HEK293 (cell line): ENCODE results near the gene PYY.

Experiments
- CTCF ChIA-PET: fragments of 350-600 bp; formaldehyde crosslinking; extraction: SDS; loops from one replicate; lab custom pipeline; 2021; ENCODE audit warnings: antibody characterized with exemption; lab: Yijun Ruan, JAX
- POLR2A ChIA-PET: fragments of 300-600 bp; formaldehyde crosslinking; extraction: SDS; loops from one replicate; lab custom pipeline; 2020; ENCODE audit warnings: antibody characterized with exemption, inconsistent platforms; lab: Yijun Ruan, JAX
- H3K27ac ChIP-seq: fragments of 200-500 bp; sonication (Bioruptor generic); 2 replicates; pipeline ENCODE4 v1.5.1; 2014; ENCODE audit warnings: low read depth, low read length, control low read depth, inconsistent platforms; ENCODE audit errors: extremely low read depth
- H3K36me3 ChIP-seq, 2 experiments: fragments of 200-500 bp in 1 of 2; sonication (Bioruptor generic) in 1 of 2; 1 replicate in 1 of 2; 2 replicates in 1 of 2; pipeline ENCODE4 v1.5.1; 2014 to 2017; ENCODE audit warnings: inconsistent platforms in 2 of 2, low read length in 2 of 2; ENCODE audit not compliant: control insufficient read depth in 2 of 2, insufficient read depth in 1 of 2
- H3K4me1 ChIP-seq: fragments of 200-500 bp; sonication (Bioruptor generic); 2 replicates; pipeline ENCODE4 v1.5.1; 2014; ENCODE audit warnings: mild to moderate bottlenecking, low read length, inconsistent platforms; ENCODE audit not compliant: control insufficient read depth, insufficient read depth
- H3K4me3 ChIP-seq: 2 replicates; pipeline ENCODE4 v1.5.1; 2011; ENCODE audit warnings: low read depth, mild to moderate bottlenecking, control low read depth, low read length, moderate library complexity
- H3K9me3 ChIP-seq: fragments of 200-500 bp; sonication (Bioruptor generic); 2 replicates; pipeline ENCODE4 v1.5.1; 2014; ENCODE audit warnings: low read depth, low read length, inconsistent platforms; ENCODE audit not compliant: control insufficient read depth, insufficient read depth
- BCL11A ChIP-seq: fragments of 450-650 bp; formaldehyde crosslinking; IDR thresholded peaks from 2 replicates; pipeline ENCODE4 v1.5.1; 2016; ENCODE audit warnings: low read depth, missing biosample characterization, missing genetic modification characterization
- EGR2 ChIP-seq: fragments of 450-650 bp; formaldehyde crosslinking; IDR thresholded peaks from 2 replicates; pipeline ENCODE4 v1.5.1; 2016; ENCODE audit warnings: low read depth, missing biosample characterization, missing genetic modification characterization
- HOXD13 ChIP-seq: sonication (generic); formaldehyde crosslinking; IDR thresholded peaks from 2 replicates; pipeline ENCODE4 v1.8.0; 2022; ENCODE audit warnings: missing genetic modification reagents, borderline replicate concordance
- IKZF3 ChIP-seq: fragments of 450-650 bp; IDR thresholded peaks from 2 replicates; pipeline ENCODE4 v1.5.0; 2018; ENCODE audit warnings: missing biosample characterization, mild to moderate bottlenecking, missing genetic modification characterization, moderate library complexity
- MEIS1 ChIP-seq: sonication (generic); formaldehyde crosslinking; IDR thresholded peaks from 2 replicates; pipeline ENCODE4 v1.8.1; 2022; ENCODE audit warnings: missing genetic modification reagents, mild to moderate bottlenecking, borderline replicate concordance
- SCRT2 ChIP-seq: fragments of 450-650 bp; formaldehyde crosslinking; IDR thresholded peaks from 2 replicates; pipeline ENCODE4 v1.5.1; 2016; ENCODE audit warnings: missing biosample characterization, missing genetic modification characterization
- SP2 ChIP-seq: fragments of 450-650 bp; formaldehyde crosslinking; IDR thresholded peaks from 2 replicates; pipeline ENCODE4 v1.5.1; 2016; ENCODE audit warnings: missing biosample characterization, missing genetic modification characterization
- ZNF10 ChIP-seq: fragments of 450-650 bp; formaldehyde crosslinking; IDR thresholded peaks from 2 replicates; pipeline ENCODE4 v1.5.1; 2017; ENCODE audit warnings: missing biosample characterization, missing genetic modification characterization
- ZNF132 ChIP-seq: fragments of 450-650 bp; formaldehyde crosslinking; IDR thresholded peaks from 2 replicates; pipeline ENCODE4 v1.5.1; 2017; ENCODE audit warnings: missing biosample characterization, missing genetic modification characterization, borderline replicate concordance
- ZNF214 ChIP-seq: fragments of 450-650 bp; formaldehyde crosslinking; IDR thresholded peaks from 2 replicates; pipeline ENCODE4 v1.5.1; 2017; ENCODE audit warnings: missing biosample characterization, mild to moderate bottlenecking, missing genetic modification characterization, borderline replicate concordance
- ZNF514 ChIP-seq: fragments of 450-650 bp; formaldehyde crosslinking; IDR thresholded peaks from 2 replicates; pipeline ENCODE4 v1.5.1; 2016; ENCODE audit warnings: missing biosample characterization, missing genetic modification characterization
- ZNF596 ChIP-seq: fragments of 450-650 bp; IDR thresholded peaks from 2 replicates; pipeline ENCODE4 v1.5.0; 2018; ENCODE audit warnings: missing biosample characterization, mild to moderate bottlenecking, missing genetic modification characterization, moderate library complexity
- ZNF610 ChIP-seq: fragments of 450-650 bp; formaldehyde crosslinking; IDR thresholded peaks from 2 replicates; pipeline ENCODE4 v1.5.1; 2016; ENCODE audit warnings: missing biosample characterization, missing genetic modification characterization, borderline replicate concordance
- ZNF621 ChIP-seq: fragments of 450-650 bp; formaldehyde crosslinking; IDR thresholded peaks from 2 replicates; pipeline ENCODE4 v1.5.1; 2017; ENCODE audit warnings: missing biosample characterization, missing genetic modification characterization
- ZNF623 ChIP-seq: fragments of 450-650 bp; formaldehyde crosslinking; IDR thresholded peaks from 2 replicates; pipeline ENCODE4 v1.5.1; 2016; ENCODE audit warnings: missing biosample characterization, missing genetic modification characterization
- ZNF792 ChIP-seq: fragments of 450-650 bp; formaldehyde crosslinking; IDR thresholded peaks from 2 replicates; pipeline ENCODE4 v1.5.1; 2016; ENCODE audit warnings: missing biosample characterization, missing genetic modification characterization
- ZNF837 ChIP-seq: fragments of 450-650 bp; formaldehyde crosslinking; IDR thresholded peaks from 2 replicates; pipeline ENCODE4 v1.5.1; 2016; ENCODE audit warnings: missing biosample characterization, missing genetic modification characterization
- ZXDB ChIP-seq: fragments of 450-650 bp; formaldehyde crosslinking; IDR thresholded peaks from 2 replicates; pipeline ENCODE4 v1.5.1; 2016; ENCODE audit warnings: missing biosample characterization, missing genetic modification characterization
- TF ChIP-seq, protein P1 (sequence below): fragments of 450-650 bp; formaldehyde crosslinking; IDR thresholded peaks from 2 replicates; pipeline ENCODE4 v1.5.1; 2016; ENCODE audit warnings: missing biosample characterization, missing genetic modification characterization
- TF ChIP-seq, protein P2 (sequence below): fragments of 450-650 bp; formaldehyde crosslinking; IDR thresholded peaks from 2 replicates; pipeline ENCODE4 v1.5.1; 2016; ENCODE audit warnings: missing biosample characterization, missing genetic modification characterization
- TF ChIP-seq, protein P3 (sequence below): fragments of 450-650 bp; formaldehyde crosslinking; IDR thresholded peaks from 2 replicates; pipeline ENCODE4; 2016; ENCODE audit warnings: missing biosample characterization, missing genetic modification characterization
- TF ChIP-seq, protein P4 (sequence below): fragments of 450-650 bp; formaldehyde crosslinking; IDR thresholded peaks from 2 replicates; pipeline ENCODE4 v1.5.1; 2016; ENCODE audit warnings: missing biosample characterization, missing genetic modification characterization, borderline replicate concordance

PYY gene

DNA sequence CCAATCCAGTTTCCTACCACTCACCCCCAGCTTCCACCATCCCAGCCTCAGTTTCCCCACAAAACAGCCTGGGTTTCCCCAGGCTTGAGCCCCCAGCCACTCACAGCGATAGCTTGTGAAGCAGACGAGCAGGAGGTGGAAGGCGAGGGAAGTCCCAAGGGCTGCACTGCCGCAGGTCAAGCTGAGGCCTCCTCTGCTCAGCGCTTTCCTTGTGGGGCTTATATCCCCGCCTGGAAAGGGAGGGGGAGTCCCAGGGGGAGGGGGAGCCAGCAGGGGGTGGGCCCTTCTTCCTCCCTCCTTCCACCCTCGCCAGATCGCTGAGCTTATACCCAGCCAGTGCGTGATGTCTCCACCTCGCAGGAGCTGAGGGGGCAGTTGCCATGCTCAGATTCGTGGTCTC, at the start of gene PYY:
Gene PYY (minus strand): TSS at position 195 of the 400 bp plus-strand sequence. CDS start 457 bp downstream, outside the sequence.
- H3K4me3 ChIP-seq, result no peak within 1 kb of the TSS
- ChIA-PET POLR2A (no interaction called here), CTCF (interaction anchor here (1.0 to 6.9 kb wide), 2 partner anchors 10 to 44 kb away, joined by 3 to 56 read pairs; no protein-coding TSS in a partner anchor)
- H3K36me3 ChIP-seq, result no peaks in the 10 kb centered on the region
- H3K9me3 ChIP-seq, result no peaks in the 10 kb centered on the region
- TF ChIP-seq, protein P1, sequence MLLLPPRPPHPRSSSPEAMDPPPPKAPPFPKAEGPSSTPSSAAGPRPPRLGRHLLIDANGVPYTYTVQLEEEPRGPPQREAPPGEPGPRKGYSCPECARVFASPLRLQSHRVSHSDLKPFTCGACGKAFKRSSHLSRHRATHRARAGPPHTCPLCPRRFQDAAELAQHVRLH (tag by site-specific recombination), result no peak
- TF ChIP-seq ZNF837 (tag by site-specific recombination) (no peak), IKZF3 (tag by site-specific recombination) (no peak), ZNF623 (tag by site-specific recombination) (no peak), EGR2 (tag by site-specific recombination) (no peak), ZNF596 (tag by site-specific recombination) (no peak), BCL11A (tag by site-specific recombination) (no peak), MEIS1 (CRISPR knock-in tag) (no peak), SCRT2 (tag by site-specific recombination) (no peak), ZNF610 (tag by site-specific recombination) (no peak), ZNF10 (no peak), ZNF132 (no peak), ZNF514 (tag by site-specific recombination) (no peak)
- TF ChIP-seq, protein P2, sequence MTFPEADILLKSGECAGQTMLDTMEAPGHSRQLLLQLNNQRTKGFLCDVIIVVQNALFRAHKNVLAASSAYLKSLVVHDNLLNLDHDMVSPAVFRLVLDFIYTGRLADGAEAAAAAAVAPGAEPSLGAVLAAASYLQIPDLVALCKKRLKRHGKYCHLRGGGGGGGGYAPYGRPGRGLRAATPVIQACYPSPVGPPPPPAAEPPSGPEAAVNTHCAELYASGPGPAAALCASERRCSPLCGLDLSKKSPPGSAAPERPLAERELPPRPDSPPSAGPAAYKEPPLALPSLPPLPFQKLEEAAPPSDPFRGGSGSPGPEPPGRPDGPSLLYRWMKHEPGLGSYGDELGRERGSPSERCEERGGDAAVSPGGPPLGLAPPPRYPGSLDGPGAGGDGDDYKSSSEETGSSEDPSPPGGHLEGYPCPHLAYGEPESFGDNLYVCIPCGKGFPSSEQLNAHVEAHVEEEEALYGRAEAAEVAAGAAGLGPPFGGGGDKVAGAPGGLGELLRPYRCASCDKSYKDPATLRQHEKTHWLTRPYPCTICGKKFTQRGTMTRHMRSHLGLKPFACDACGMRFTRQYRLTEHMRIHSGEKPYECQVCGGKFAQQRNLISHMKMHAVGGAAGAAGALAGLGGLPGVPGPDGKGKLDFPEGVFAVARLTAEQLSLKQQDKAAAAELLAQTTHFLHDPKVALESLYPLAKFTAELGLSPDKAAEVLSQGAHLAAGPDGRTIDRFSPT (tag by site-specific recombination), result no peak
- TF ChIP-seq, protein P3, sequence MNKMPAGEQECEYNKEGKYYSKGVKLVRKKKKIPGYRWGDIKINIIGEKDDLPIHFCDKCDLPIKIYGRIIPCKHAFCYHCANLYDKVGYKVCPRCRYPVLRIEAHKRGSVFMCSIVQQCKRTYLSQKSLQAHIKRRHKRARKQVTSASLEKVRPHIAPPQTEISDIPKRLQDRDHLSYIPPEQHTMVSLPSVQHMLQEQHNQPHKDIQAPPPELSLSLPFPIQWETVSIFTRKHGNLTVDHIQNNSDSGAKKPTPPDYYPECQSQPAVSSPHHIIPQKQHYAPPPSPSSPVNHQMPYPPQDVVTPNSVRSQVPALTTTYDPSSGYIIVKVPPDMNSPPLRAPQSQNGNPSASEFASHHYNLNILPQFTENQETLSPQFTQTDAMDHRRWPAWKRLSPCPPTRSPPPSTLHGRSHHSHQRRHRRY, result no peak
- H3K27ac ChIP-seq, result no peak within 1 kb of the TSS
- peaks cover 4% of the 10 kb centered on the region for H3K4me1 ChIP-seq

DNA sequence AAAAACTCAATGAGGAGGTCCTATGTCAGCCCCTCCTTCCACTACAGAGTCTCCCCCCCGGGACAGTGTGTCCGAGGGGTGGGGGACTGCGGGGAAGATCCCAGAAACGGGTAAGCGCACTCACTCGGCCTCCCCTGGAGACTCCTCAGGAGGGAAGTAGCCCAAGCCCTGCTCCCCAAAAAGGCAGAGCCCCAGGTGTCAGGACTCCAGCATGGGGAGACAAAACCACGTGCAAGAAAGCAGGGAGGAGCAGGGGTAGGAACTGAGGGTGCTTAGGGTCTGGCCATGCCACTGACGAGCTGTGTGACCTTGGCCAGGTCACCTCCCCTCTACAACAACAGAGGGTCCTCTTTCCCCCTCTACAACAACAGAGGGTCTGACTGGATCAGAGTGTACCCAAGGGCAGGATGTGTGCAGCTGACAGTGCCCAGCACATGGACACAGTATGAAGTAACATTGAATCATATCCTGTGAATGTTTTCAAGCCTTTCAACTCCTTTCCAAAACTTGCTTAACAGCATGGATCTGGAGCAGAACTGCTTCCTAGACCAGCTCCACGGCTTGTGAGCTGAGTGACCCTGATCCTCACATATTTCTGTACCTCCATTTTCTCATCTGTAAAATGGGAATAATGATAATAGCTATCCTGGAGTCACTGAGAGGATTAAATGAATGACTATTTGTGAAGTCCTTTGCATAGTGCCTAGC, 48.6 kb upstream of the PYY start:
- TF ChIP-seq HOXD13 (CRISPR knock-in tag) (peak; percentile 40; the same call in 1 of the 2 replicates), ZNF621 (tag by site-specific recombination) (no peak)
- ChIA-PET CTCF (interaction anchor here (0.6 to 3.4 kb wide), 13 partner anchors 8 to 410 kb away, joined by 3 to 12 read pairs (median 5); no protein-coding TSS in a partner anchor), POLR2A (no interaction called here)
- Histone ChIP-seq H3K27ac (no peak overlapping the region), H3K4me3 (no peak overlapping the region), H3K4me1 (no peaks in the 10 kb centered on the region), H3K9me3 (no peaks in the 10 kb centered on the region), H3K36me3 (no peaks in the 10 kb centered on the region)

DNA sequence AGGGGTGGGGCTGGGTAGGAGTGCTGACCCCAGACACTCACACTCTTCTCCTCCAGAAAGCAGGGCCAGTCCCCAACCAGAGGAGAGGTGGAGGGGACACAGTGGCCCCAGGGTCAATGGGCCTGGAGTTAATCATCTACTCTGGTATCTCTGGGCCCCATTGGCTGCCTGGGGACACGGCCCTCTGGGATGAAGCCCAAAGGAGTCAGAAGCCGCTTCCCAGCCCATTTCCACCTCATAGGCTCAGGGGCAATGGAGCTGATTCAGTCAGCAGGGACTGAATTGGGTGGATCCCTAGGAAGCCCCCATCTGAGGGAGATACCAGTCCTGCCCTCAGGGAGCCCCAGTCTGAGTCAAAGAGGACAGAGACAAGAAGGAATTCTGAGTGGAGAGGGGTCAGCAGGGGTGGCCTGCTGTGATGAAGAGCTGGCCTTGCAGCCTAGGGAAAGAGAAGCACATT, 47.8 kb upstream of the PYY start:
- no peaks in the 10 kb centered on the region for H3K4me1 ChIP-seq
- ChIA-PET POLR2A (no interaction called here), CTCF (interaction anchor here (0.6 to 3.4 kb wide), 9 partner anchors 10 to 409 kb away, joined by 3 to 12 read pairs (median 4); partner anchors contain the start of gene TMEM101)
- no peak overlapping the region for H3K27ac ChIP-seq
- H3K36me3 ChIP-seq, result no peaks in the 10 kb centered on the region
- no peak overlapping the region for H3K4me3 ChIP-seq
- no peaks in the 10 kb centered on the region for H3K9me3 ChIP-seq
- TF ChIP-seq ZXDB (tag by site-specific recombination), result no peak
- no peak for TF ChIP-seq MEIS1 (CRISPR knock-in tag)
- TF ChIP-seq, protein P4, sequence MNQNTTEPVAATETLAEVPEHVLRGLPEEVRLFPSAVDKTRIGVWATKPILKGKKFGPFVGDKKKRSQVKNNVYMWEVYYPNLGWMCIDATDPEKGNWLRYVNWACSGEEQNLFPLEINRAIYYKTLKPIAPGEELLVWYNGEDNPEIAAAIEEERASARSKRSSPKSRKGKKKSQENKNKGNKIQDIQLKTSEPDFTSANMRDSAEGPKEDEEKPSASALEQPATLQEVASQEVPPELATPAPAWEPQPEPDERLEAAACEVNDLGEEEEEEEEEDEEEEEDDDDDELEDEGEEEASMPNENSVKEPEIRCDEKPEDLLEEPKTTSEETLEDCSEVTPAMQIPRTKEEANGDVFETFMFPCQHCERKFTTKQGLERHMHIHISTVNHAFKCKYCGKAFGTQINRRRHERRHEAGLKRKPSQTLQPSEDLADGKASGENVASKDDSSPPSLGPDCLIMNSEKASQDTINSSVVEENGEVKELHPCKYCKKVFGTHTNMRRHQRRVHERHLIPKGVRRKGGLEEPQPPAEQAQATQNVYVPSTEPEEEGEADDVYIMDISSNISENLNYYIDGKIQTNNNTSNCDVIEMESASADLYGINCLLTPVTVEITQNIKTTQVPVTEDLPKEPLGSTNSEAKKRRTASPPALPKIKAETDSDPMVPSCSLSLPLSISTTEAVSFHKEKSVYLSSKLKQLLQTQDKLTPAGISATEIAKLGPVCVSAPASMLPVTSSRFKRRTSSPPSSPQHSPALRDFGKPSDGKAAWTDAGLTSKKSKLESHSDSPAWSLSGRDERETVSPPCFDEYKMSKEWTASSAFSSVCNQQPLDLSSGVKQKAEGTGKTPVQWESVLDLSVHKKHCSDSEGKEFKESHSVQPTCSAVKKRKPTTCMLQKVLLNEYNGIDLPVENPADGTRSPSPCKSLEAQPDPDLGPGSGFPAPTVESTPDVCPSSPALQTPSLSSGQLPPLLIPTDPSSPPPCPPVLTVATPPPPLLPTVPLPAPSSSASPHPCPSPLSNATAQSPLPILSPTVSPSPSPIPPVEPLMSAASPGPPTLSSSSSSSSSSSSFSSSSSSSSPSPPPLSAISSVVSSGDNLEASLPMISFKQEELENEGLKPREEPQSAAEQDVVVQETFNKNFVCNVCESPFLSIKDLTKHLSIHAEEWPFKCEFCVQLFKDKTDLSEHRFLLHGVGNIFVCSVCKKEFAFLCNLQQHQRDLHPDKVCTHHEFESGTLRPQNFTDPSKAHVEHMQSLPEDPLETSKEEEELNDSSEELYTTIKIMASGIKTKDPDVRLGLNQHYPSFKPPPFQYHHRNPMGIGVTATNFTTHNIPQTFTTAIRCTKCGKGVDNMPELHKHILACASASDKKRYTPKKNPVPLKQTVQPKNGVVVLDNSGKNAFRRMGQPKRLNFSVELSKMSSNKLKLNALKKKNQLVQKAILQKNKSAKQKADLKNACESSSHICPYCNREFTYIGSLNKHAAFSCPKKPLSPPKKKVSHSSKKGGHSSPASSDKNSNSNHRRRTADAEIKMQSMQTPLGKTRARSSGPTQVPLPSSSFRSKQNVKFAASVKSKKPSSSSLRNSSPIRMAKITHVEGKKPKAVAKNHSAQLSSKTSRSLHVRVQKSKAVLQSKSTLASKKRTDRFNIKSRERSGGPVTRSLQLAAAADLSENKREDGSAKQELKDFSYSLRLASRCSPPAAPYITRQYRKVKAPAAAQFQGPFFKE, result no peak
- no peak for TF ChIP-seq SP2 (tag by site-specific recombination)
- TF ChIP-seq ZNF792 (tag by site-specific recombination), result no peak
- no peak for TF ChIP-seq ZNF214 (tag by site-specific recombination)
